ENCODE results near the gene SH2D6.

SH2D6 gene

GRCh38 chr2:85440729-85441128 is 22.2 kb downstream of the SH2D6 start:
- no peak for DNase-seq

GRCh38 chr2:85441864-85442263 is 23.4 kb downstream of the SH2D6 start:
- DNase-seq, result no peak

GRCh38 chr2:85444629-85445172 is 26.2 kb downstream of the SH2D6 start:
- DNase-seq, result no peak

GRCh38 chr2:85445316-85446295 is 27.1 kb downstream of the SH2D6 start:
- DNase-seq, result peak; percentile 47 to 82

- DNase-seq, result peak in 1 of 2 experiments; percentile 48
These were observed 28.0 kb downstream of the SH2D6 start for GRCh38 chr2:85446296-85447221.

- DNase-seq, result no peak
These were observed 28.7 kb downstream of the SH2D6 start for GRCh38 chr2:85447222-85447585.

- peak in 1 of 2 experiments; percentile 64 for DNase-seq
These were observed 30.1 kb downstream of the SH2D6 start for GRCh38 chr2:85448461-85449213.

- peak in 1 of 2 experiments; percentile 34 for DNase-seq
These were observed 30.7 kb downstream of the SH2D6 start for GRCh38 chr2:85449214-85449588.

GRCh38 chr2:85452237-85452636 is 33.7 kb downstream of the SH2D6 start:
- no peak for DNase-seq

GRCh38 chr2:85453571-85453970 is 35.1 kb downstream of the SH2D6 start:
- no peak for DNase-seq

GRCh38 chr2:85455552-85456090 is 37.1 kb downstream of the SH2D6 start:
- peak in 1 of 2 experiments; percentile 37 for DNase-seq

- DNase-seq, result no peak
These were observed 38.5 kb downstream of the SH2D6 start for GRCh38 chr2:85457043-85457442.

- DNase-seq, result no peak
These were observed 39.4 kb downstream of the SH2D6 start for GRCh38 chr2:85457877-85458316.

- no peak for DNase-seq
These were observed 40.4 kb downstream of the SH2D6 start for GRCh38 chr2:85458601-85459563.

- DNase-seq, result no peak
These were observed 41.3 kb downstream of the SH2D6 start for GRCh38 chr2:85459771-85460170.

- no peak for DNase-seq
These were observed 43.8 kb downstream of the SH2D6 start for GRCh38 chr2:85462322-85462721.

- DNase-seq, result no peak
These were observed 49.7 kb downstream of the SH2D6 start for GRCh38 chr2:85468096-85468703.

GRCh38 chr2:85468704-85469349 is 50.3 kb downstream of the SH2D6 start:
- no peak for DNase-seq

GRCh38 chr2:85470850-85471800 is 52.6 kb downstream of the SH2D6 start:
- DNase-seq, result no peak

Data from NCI-H524 (cell line).